Stimulated activated CD4-positive, alpha-beta T cell treated with anti-CD3 and anti-CD28 coated beads, TNF-alpha, amount 100 ng/mL, for 4 hours (primary cell): ENCODE measurements around the gene KCNQ1.

Experiments used
- DNase-seq, 3 experiments: peaks; one replicate each; pipeline ENCODE4 v3.0.0-alpha.2; 2020; ENCODE audit warnings: low read depth in 3 of 3

Gene KCNQ1

DNA sequence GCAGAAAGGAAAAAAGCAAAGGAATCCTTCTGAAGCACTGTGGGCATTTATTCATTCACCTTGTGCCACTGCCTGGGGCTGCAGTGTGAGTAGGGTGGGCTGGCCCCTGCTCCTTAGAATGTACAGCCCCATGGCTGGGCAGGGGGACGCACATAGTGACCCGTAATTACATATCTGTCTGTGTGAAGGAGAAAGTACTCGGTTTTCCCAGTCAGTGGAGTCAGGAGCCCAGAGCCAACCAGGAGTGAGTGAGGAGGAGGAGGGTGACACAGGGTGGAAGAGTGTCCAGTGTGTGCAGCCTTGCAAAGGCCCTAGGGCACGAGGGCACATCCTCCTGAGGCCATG, 348.9 kb downstream of the KCNQ1 start:
- no peak for DNase-seq

DNA sequence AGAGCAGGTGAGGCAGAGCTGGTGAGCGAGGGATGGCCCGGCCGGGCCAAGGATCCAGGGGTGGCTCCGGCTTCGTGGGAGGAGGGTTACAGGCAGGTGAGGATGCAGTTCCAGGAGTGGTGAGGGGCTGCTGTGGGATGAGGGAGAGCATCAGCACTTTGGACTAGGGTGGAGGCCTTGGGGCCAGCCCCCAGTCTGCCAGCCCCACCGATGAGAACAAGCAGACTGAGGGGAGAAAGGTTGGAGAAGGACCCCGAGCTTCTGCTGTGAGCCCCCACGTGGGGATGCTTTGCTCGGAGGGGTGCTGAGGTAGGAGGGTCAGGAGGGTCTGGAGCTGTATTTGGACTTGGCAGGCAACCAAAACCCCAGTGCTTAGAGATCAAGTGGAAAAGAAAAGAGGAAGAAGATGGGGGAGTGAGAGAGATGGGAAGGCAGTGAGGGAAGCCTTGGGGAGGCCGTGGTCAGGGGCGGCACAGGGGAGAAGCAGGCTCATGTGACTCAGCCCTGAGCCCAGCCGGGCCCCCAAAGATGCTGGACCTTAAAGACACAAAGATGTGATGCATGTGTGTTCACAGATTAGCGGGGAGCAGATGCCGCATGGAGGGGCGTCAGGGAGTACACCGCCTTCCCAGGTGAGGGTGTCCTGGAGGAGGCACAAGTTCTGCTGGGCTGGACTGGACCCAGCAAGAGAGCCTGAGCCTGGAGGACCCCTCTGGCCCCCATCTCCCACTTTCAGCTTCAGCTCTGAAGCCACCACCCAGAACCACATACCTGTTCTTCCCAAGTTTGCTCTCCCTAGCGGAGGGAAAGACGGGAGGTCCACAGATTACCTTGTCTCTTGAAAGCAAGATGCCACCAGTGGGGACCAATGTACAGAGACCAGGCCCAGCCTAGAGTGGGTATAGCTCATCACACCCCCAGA, 349.5 kb downstream of the KCNQ1 start:
- DNase-seq = no peak

DNA sequence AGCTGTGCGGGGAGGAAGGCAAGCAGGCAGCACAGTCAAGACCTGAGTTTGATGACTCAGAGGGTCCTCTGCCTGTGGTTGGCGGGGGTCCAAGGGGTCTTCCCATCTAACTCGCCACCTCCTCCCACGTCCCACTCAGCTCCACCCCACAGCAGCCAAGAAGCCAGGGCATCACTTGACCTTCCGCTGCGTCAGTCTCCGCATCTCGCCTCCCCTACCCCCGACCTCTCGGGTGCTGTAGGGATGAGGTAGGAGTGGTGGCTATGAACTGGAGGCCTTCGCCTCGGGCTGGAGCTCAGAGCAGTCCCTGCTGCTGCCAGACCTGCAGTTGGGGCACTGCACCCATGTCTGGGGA, 350.1 kb downstream of the KCNQ1 start:
- no peak for DNase-seq

DNA sequence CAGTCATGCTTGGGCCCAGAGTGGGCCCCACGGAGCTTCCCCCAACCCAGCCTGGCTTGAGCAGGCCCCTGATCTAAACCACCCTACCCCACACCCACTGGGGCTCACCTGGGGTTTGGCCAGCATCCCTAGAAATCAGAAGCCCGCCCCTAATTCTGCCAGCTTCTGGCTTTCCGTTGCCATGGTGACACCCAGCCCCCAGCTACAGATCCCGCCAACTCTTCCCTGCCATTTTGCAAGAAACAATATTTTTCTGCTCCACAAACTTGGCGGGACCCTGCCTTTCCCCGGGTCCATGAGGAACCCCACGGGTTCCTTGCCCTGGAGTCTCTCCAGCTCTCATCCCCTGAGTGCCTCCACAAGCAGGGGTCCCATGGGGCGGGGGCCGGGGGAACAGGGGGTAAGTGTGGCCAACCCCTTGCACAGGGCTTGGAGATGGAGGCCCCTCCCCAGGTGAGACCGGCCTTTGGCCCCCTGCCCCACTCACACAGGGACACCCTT, 350.7 kb downstream of the KCNQ1 start:
- no peak for DNase-seq

DNA sequence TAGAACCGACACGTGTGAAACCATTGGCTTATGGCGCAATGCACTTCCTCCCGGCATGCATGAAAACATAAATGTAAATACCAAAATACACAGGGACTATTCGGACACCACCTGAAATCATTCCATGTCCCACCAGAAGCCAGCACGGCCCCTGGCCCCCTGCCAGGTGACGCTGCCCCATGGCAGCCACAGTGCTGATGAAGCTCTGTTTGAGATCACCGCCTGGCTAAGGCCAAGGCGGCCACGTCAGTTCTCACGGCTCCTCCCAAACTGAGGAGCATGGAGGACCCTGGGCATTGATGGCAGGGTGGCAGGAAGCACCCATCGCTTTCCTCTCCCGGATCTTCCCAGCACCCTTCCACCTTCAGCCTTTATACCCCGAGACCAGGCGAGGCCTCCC, 351.3 kb downstream of the KCNQ1 start:
- DNase-seq = no peak

DNA sequence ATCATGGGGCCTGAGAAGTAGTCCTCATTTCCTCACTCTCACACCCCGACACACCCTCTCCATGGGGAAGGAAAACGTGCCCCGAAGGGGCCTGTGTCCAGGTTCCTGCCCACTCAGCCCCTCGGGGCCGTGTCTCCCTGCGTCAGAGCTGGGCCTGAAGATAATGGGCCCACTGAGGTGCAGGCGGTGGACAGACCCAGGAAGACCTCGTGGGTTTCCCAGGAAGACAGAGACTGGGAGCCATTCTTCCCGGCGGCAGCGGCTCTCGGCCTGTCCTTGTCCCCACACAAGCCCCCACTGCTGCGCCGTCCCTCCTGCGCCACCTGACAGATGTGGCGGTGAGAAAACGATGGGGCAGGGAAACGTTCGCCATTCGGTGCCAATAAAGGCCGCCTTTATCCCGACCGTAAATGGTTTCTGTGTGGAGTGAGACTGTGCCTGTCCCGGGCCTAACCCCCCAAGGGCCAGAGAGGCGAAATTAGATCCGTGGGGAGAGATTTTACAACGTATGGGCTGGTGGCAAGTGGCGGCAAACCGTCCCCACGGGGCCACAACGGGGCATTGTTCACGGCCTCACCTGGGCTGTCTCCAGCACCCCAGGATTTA, 351.8 kb downstream of the KCNQ1 start:
- DNase-seq = no peak

DNA sequence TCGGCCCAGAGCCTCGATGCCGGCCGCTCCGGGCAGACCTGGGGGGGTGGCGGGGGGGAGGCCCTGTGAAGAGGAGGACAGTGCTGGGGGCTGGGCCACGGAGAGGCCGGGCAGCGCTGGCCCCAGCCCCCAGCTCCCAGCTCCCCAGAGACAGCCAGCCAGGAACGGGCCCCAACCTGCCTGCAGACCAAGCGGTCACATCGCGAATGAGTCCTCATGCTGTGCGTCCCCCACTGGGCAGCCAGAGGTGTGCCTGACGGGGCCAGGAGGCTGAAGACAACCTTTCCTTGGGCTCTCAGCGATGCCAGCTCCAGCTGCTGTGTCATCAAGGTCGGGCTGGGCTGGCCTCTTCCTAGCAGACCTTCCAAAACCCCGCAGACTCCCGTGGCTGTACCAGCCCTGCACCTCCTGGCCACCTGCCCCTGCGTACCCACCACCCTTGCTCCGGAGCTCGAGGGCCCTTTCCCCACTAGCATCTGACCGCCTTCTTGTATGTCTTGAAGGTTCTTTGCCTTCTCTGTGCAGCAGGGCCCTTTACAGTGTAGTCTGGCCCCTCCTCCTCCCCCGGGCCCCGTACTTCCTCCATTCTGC, 352.4 kb downstream of the KCNQ1 start:
- DNase-seq = no peak

DNA sequence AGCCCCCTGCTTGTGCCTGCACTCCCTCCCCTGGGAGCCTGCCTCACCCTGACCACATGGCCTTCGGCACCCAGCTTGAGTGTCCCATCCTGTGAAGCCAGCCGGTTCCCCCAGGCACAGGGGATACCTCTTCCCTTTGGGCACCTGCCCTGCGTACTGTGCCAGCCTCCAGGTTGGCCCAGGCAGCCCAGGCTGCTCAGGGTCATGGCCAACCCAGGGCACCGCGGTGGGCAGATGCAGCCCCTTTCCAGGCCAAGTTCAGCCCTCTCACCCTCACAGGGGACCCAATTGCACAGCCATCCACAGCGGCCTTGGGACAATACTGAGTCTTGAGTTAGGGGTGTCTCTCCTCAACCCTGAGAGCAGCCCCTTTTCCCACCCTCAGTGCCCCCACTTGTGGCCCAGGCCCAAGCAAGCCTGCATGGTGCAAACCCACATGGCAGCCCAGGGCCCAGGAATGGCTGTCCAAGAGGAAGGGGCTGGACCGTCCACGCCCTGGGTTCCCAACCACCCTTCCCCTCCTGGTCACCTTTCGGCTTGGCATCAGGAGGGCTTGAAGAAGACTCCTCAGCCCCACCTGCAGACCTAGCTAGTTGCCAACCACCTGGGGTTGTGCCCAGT, 353.0 kb downstream of the KCNQ1 start:
- no peak for DNase-seq

DNA sequence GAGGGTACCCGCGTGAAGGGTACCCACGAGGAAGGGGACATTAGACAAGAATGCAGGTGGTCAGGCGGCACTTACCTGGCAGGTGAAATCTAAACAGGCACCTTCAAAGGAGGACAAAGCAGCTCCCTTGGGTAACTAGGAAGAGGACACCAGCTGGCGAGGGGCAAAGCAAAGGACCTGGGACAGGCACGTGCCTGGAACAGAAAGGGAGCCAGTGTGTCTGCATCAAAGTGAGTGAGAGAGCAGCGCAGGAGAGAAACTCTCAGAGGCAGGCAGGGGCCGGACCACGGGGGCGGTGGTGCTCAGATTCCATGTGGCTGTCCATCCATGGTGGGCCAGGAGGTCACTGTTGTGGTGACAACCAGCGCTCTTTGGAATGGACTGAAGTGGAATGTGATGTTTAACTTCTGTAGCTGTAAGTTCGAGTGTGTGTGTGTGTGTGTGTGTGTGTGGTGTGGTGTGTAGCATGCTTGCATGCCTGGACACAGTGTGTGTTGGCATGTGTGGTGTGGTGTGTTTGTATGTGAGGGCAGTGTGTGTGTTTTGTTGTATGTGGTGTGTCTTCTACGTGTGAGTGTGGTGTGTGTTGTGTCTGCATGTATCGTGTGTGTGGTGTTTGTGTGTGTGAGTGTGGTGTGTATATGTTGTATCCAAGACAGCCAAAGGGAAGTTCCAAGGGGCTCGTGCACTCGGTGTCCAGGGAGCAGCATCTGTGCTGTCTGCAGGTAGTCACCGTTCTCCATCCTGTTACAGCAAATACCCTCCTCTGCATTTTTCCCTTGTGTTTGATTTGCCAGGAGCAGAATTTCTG, 354.3 kb downstream of the KCNQ1 start:
- DNase-seq = no peak

DNA sequence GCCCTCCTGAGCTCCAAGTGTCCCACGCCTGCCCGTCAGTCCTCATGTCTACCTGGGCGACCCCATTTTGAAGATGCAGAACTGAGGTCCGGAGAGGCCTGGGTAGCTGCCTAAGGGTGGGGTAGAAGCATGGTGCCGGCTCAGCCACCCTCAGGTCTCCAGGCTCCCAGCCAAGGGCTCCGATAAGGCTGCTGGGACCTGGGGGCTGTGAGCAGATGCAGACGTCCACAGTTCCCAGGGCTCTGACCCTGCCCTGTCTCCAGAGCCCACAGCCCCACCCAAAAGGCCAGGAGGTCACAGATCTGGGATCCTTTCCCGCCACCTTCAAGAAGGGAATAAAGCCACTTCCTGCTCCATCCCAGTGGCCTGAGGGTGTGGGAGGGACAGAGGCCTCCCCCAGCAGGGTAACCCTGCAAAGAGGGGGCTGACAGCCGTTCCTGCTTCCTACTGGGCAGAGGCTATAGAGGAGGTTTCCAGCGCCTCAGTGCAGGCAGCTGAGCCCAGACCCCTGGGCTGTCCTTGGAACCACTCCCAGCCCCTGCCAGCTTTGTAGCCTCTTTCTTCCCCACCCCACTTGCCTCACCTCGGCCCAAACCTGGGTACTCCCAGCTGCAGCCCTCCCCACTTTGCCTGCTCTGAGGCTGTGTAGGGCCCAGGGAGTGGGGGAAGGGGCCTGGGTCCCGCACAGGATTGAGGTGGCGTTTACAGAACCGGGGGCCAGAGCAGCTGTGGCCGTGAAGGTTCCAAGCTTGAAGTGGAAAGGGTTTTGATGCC, 355.3 kb downstream of the KCNQ1 start:
- DNase-seq = no peak

DNA sequence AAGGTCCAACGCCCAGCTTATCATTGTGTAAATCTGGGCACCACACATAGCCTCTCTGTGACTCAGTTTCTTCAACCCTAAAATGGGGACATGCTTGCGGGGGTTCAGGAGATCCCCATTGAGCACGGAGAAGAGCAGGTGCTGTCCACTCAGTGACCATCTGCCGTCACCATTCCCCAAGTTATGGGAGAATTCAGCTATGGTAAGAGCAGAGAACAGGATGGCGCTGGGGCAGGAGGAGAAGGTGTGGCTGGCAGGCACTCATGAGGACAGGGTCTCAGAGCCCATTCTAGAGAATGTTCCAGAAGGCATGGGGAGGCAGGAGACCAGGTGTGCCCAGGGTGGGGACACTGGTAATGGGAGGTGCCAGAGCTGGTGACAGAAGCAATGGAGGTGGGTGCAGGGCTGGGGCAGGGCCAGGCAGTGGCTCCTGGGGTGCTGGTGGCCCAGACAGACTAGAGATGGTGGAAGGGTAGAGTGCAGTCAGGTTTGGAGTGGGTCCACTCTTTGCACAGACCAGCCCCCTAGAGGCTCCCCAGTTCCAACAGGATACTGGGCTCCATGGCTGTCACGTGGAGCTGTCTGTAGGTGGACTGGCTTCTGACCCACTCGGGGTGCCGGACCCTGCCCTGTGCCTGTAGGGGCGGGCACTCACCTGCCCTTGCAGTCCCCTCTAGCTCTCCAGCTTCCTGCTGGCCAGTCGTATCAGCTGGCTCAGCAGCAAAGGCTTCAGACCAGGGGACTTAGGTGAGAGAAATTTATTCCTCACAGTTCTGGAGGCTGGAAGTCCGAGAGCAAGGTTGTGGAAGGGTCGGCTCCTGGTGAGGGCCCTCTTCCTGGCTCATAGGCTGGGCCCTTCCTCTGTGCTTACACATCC, 356.1 kb downstream of the KCNQ1 start:
- DNase-seq = no peak

DNA sequence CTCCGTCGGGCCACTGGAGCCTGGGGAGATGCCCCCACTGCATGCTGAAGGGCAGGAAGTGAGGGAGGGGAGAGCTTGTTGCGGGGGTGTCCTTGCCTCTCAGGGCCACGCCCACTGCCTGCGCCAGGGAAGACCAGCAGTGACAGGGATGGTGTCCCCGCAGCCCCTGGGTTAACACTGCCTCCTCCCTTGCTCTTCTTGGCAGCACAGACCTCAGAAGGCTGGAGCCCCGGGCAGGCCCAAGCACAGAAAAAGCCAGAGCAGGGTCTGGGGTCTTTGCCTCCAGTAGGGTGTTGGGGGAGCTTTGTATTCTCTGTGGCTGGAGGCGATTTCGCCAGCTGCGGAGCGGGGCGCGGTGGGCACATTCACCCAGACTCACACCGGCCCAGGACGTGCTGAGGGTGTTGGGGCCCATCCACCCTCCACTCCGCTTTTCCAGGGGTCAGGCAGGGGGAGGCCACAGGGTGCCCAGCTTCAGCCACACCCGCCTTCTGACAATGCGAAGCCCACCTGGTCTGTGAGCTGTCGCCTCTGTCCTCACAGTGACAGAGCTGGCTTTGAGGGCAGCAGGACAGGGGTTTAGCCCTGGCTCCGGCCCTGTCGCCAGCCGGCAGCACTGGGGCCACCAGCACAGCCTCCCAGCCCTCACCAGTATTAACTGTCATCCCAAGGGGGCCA, 357.0 kb downstream of the KCNQ1 start:
- DNase-seq = no peak

DNA sequence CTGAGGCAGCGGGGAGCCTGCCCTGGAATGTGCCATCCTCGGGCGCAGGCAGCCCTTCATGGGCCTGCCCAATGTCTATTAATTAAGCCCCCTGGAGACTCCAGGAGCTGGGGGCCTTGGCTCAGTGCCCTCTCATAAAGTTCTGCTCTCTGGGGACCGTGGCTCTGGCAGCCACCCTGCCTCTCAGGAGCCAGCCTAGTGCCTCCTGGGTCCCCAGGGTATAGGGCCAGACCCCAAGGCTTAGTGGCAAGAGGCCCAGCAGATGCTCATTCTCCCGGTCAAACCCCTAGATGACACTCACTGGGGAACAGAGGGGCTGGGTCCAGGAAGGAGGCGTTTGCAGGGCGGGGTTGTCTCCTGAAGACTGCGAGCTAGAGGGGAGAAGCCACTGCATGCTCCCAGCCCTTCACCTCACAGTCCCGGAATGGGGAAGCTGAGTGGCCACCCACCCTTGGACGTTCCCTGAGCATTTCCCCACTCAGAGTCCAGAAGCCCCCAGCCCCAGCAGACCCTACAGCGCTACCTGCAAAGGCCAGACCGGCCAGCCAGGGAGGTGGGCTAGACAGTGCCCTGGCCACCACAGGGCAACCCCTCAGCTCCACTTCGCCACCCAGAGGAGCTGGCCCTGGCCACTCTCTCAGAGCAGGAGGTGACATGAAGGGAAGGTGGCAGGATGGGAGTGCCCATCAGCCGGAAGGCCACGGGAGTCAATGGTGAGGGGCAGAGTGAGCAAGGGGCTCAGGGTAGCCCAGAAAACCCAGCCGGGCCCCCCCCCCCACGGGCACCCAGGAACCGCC, 357.8 kb downstream of the KCNQ1 start:
- no peak for DNase-seq

DNA sequence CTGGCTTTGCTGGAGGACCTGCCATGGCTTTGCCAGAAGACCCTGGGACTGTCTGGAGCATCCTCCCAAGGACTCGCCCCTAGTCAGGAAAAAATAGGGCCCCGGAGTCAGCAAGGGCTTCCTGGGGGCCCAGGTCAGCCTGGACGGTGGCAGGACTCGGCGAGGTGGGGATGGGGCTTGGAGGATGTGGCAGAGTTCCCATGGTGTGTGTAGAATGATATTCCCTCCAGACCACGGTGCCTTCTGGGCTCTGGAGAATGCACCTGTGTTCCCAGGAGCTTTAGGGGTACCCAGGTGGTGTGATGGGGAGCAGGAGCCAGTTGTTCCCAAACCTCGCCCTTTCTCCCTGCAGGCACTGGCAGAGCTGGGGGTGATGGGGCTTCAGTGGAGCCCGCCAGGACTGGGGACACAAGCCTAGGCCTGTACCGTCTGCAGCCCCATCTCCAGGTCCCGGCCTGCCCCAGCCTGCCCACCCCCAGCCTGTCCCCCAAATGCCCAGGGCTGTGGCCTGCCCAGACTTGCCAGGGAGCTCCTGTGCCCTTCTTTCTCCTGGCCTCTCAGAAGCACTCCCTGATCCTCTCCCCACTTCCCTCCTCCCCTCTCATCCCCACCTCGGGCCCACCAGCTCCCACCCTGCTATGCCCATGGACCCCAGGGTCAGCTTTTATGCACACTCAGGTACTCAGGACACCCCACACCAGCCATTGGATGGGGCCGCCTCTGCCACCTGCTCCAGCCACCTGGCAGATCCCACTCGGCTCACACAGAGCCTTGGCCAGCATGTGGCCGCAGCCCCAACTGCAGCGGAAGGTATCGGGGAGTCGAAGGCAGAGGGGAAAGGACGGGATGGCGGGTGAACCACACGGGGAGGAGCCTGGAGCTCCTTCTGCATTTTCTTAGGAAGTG, 358.6 kb downstream of the KCNQ1 start:
- DNase-seq = no peak

DNA sequence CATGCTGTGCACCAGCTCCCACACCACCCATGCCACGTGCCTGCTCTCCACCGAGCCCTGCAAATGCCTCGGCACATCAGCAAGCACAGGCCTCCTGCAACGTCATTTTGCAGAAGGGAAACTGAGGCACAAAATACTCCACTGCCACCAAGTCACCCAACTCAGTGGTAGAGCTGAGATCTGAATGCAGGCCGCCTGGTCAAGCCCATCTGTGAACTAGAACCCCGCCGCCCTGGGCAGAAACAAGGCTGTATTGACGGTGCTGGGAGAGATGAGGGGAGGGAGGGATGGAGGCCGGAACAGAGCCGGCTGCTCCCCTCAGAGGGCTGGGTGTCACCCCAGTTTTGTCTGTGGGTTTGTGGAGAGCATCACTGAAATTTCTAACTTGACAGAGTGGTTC, 359.4 kb downstream of the KCNQ1 start:
- no peak for DNase-seq

DNA sequence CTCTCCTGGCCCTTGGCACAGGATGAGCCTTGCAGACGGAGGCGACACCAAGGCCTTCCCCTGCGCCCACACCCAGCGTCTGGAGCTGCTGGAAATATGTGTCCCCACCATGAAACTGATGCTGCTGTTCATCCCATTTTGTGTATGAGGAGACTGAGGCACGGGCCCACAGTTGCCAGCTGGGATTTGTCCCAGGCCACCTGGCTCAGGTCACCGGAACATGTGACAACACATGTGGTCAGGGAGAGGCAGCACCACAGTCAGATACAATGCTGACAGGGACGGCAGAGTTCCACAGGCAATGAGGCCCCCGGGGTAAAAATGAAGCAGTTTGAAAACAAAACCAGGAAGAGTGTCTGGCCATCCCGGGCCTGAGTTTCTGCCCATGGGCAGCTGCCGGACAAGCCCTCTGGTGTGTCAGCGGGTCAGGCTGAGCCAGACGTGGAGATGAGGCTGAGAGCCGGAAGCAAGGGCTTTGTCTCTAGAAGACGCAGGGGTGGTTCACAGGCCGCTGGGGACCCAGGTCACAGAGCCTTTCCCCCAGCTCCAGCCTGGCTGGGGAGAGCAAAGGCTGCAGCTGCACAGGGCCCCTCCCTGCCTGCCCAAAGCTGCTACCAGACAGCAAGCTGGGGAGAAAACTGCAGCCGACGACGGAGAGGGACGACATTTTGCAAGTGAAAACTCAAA, 360.0 kb downstream of the KCNQ1 start:
- no peak for DNase-seq
